Activated CD8-positive, alpha-beta T cell treated with anti-CD3 and anti-CD28 coated beads for 36 hours (primary cell): ENCODE measurements around the gene IL16. TPM values are rescaled to one million over a fixed set of nuclear protein-coding genes. Genes with fewer than 3 reads are reported as not detected.

Experiments used
- ATAC-seq: fragments of 200-7000 bp; cut with Tn5 transposase; one replicate; pipeline ENCODE4 v1.10.0; 2021; ENCODE audit warnings: mild to moderate bottlenecking, moderate library complexity
- CTCF ChIA-PET: fragments of 350-600 bp; sonication (Branson Sonifier 250); formaldehyde crosslinking; loops from one replicate; lab custom pipeline; 2021; ENCODE audit warnings: antibody characterized with exemption; lab: Charles Lee
- POLR2A ChIA-PET: fragments of 350-600 bp; sonication (Branson Sonifier 250); formaldehyde crosslinking; loops from one replicate; lab custom pipeline; 2021; ENCODE audit warnings: antibody characterized with exemption; lab: Charles Lee
- DNase-seq: peaks from one replicate; pipeline ENCODE4 v3.0.0-alpha.2; 2020
- H3K27ac Mint-ChIP-seq: one replicate; pipeline ENCODE4 v1.8.0; 2021; ENCODE audit warnings: mild to moderate bottlenecking, mixed read lengths
- H3K27me3 Mint-ChIP-seq: one replicate; pipeline ENCODE4 v1.8.0; 2021; ENCODE audit warnings: mixed read lengths
- H3K36me3 Mint-ChIP-seq: one replicate; pipeline ENCODE4 v1.8.0; 2021; ENCODE audit warnings: low read depth, mixed read lengths
- H3K4me1 Mint-ChIP-seq: one replicate; pipeline ENCODE4 v1.8.0; 2021; ENCODE audit warnings: low read depth, mixed read lengths
- H3K4me3 Mint-ChIP-seq: one replicate; pipeline ENCODE4 v1.8.0; 2021; ENCODE audit warnings: mild to moderate bottlenecking, moderate library complexity, mixed read lengths
- H3K9me3 Mint-ChIP-seq: one replicate; pipeline ENCODE4 v1.8.0; 2021; ENCODE audit warnings: mixed read lengths
- CTCF ChIP-seq: fragments of 200-600 bp; IDR thresholded peaks from one replicate; pipeline ENCODE4 v1.8.0; 2022; ENCODE audit warnings: antibody characterized with exemption, mild to moderate bottlenecking
- intact Hi-C: fragments of 100-400 bp; cut with micrococcal nuclease; formaldehyde crosslinking; loops from one replicate; pipeline ENCODE4 v1.10.0; 2022
- total RNA-seq, 2 experiments: library from RNA; stranded (reverse); gene quantifications; one replicate each; pipeline ENCODE4 v1.2.3, GENCODE V29; 2021

Gene IL16
- total RNA-seq, 2 experiments from 2014 or later: 130 to 138 TPM

- no peak for TF ChIP-seq CTCF
- Mint-ChIP-seq H3K36me3 (peaks cover 70% of the 10 kb centered on the region), H3K27me3 (no peaks in the 10 kb centered on the region), H3K4me1 (peaks cover 69% of the 10 kb centered on the region), H3K4me3 (no peak overlapping the region), H3K27ac (peak overlapping the region; percentile 12), H3K9me3 (no peaks in the 10 kb centered on the region)
- CTCF ChIA-PET: no interaction called here
- no peak for ATAC-seq
- no peak for DNase-seq
- POLR2A ChIA-PET: no interaction called here
- intact Hi-C loops: loop anchor here (10.0 kb wide), 1 partner anchor 1349 kb away; no protein-coding TSS in a partner anchor
These were observed 117.0 kb downstream of the IL16 start for GRCh38 chr15:81313686-81314085.

- no peak for TF ChIP-seq CTCF
- ATAC-seq: no peak
- ChIA-PET POLR2A (interaction anchor here (1.1 to 1.2 kb wide), 2 partner anchors 9 to 10 kb away, joined by 3 to 4 read pairs; partner anchors contain the start of gene STARD5), CTCF (no interaction called here)
- Mint-ChIP-seq H3K27me3 (no peaks in the 10 kb centered on the region), H3K4me3 (no peak overlapping the region), H3K27ac (peak overlapping the region; percentile 65), H3K4me1 (peaks cover 68% of the 10 kb centered on the region), H3K9me3 (no peaks in the 10 kb centered on the region), H3K36me3 (peaks cover 67% of the 10 kb centered on the region)
- DNase-seq: no peak
- intact Hi-C loops: loop anchor here (10.0 kb wide), 1 partner anchor 1350 kb away; no protein-coding TSS in a partner anchor
These were observed 117.7 kb downstream of the IL16 start for GRCh38 chr15:81314378-81314777.

GRCh38 chr15:81315452-81316175 is 118.9 kb downstream of the IL16 start:
- peak; percentile 77 for ATAC-seq
- CTCF ChIA-PET: no interaction called here
- DNase-seq: peak; percentile 70

GRCh38 chr15:81316267-81316666 is 119.6 kb downstream of the IL16 start:
- intact Hi-C loops: loop anchor here (10.0 kb wide), 1 partner anchor 1351 kb away; no protein-coding TSS in a partner anchor
- H3K9me3 Mint-ChIP-seq: no peaks in the 10 kb centered on the region
- H3K4me3 Mint-ChIP-seq: no peak overlapping the region
- peaks cover 54% of the 10 kb centered on the region for H3K36me3 Mint-ChIP-seq
- H3K4me1 Mint-ChIP-seq: peaks cover 49% of the 10 kb centered on the region
- CTCF ChIA-PET: no interaction called here
- no peak for DNase-seq
- POLR2A ChIA-PET: no interaction called here
- no peak for TF ChIP-seq CTCF
- no peaks in the 10 kb centered on the region for H3K27me3 Mint-ChIP-seq
- ATAC-seq: no peak
- H3K27ac Mint-ChIP-seq: peak overlapping the region; percentile 62

More at GRCh38 chr15:81315452-81316175, 118.9 kb downstream of the IL16 start:
- H3K4me3 Mint-ChIP-seq: no peak overlapping the region
- no peaks in the 10 kb centered on the region for H3K9me3 Mint-ChIP-seq
- H3K4me1 Mint-ChIP-seq: peaks cover 56% of the 10 kb centered on the region
- H3K27me3 Mint-ChIP-seq: no peaks in the 10 kb centered on the region
- peak overlapping the region; percentile 62 for H3K27ac Mint-ChIP-seq
- peaks cover 60% of the 10 kb centered on the region for H3K36me3 Mint-ChIP-seq
- TF ChIP-seq CTCF: no peak
- POLR2A ChIA-PET: interaction anchor here (1.2 kb wide), 1 partner anchor 8 kb away, joined by 3 read pairs; the partner anchor contains the start of gene STARD5
- intact Hi-C loops: loop anchor here (10.0 kb wide), 1 partner anchor 1351 kb away; no protein-coding TSS in a partner anchor

GRCh38 chr15:81317642-81318017 is 121.0 kb downstream of the IL16 start:
- CTCF ChIA-PET: interaction anchor here (1.0 kb wide), 1 partner anchor 9 kb away, joined by 3 read pairs; no protein-coding TSS in a partner anchor
- H3K9me3 Mint-ChIP-seq: no peaks in the 10 kb centered on the region
- DNase-seq: no peak
- H3K27me3 Mint-ChIP-seq: no peaks in the 10 kb centered on the region
- peaks cover 44% of the 10 kb centered on the region for H3K4me1 Mint-ChIP-seq
- ATAC-seq: no peak
- POLR2A ChIA-PET: no interaction called here
- no peak overlapping the region for H3K4me3 Mint-ChIP-seq
- intact Hi-C loops: loop anchor here (10.0 kb wide), 1 partner anchor 1353 kb away; no protein-coding TSS in a partner anchor
- H3K36me3 Mint-ChIP-seq: peaks cover 46% of the 10 kb centered on the region
- no peak for TF ChIP-seq CTCF
- no peak overlapping the region for H3K27ac Mint-ChIP-seq
